ENCODE results near the gene H2BK1. TPM values are rescaled to one million over a fixed set of nuclear protein-coding genes. Genes with fewer than 3 reads are reported as not detected.

The H2BK1 gene
- total RNA-seq, 1 donor from 2014 or later = not detected

DNA sequence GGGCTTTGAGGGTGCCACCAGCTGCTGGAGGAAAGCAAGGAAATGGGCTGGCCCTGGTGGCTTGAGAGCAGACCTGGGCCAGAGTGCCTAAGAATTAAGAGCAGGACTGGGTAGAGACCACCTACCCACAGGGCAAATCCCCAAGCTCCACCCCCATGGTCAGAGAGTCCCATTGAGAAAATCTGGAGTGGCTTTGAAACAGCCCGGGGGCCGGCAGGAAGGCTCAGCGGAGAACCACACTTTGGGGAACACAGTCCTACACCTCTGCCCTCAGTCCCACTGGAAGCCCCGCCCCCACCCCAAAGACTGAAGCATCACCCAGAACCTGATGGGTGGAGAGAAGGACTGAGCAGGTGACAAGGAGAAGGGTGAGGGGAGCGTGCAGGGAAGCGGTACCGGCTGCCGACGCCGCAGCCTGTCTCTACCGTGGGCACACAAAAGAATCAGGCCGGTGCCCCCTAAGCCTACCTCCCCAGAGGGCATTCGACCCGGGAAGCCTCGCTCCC, 34.6 kb upstream of the H2BK1 start:
- TF ChIP-seq CTCF (IDR thresholded peaks at IDR 0.05; ENCODE audit: unreplicated experiment) = no peak
- Mint-ChIP-seq H3K36me3 (ENCODE audit: insufficient read depth) (peaks cover 1% of the 10 kb centered on the region), H3K27ac (no peak overlapping the region), H3K4me3 (ENCODE audit: low read depth) (peak overlapping the region; percentile 41), H3K27me3 (peaks cover 12% of the 10 kb centered on the region), H3K4me1 (ENCODE audit: low read depth) (peaks cover 15% of the 10 kb centered on the region), H3K9me3 (ENCODE audit: low read depth) (no peaks in the 10 kb centered on the region)
- DNase-seq (ENCODE audit: low spot score, unreplicated experiment) = no peak

DNA sequence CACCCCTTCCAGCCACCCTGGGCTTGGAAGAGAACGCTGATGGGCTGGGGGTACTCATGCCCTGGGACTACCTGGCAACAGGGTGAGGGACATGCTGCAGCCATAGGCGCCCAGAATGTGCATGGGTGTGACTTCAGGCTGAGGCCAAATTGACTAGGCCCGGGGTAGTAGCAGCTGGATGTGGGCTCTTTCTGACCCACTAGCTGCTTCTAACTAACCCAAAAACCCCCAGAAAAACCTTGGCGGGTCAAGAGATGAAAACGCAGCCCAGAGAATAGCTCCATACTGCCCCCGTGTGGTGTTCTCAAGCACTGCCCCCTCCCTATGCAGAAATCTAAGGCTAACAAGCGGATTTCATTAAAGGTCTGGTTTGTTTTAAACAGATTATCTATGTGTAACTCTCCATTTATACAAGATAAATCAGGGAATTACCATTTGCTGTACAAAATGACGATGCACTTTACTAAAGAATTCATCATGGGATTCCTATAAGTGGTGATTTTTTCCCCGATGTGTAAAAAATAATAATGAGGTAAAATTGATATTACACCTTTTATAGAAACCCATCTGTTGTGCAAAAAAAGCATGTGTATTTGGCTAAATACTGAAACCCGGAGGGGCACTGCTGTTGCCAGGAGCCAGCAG, 34.0 kb upstream of the H2BK1 start:
- Mint-ChIP-seq H3K4me3 (ENCODE audit: low read depth) (peak overlapping the region; percentile 41), H3K27me3 (peaks cover 12% of the 10 kb centered on the region), H3K27ac (no peak overlapping the region), H3K36me3 (ENCODE audit: insufficient read depth) (peaks cover 4% of the 10 kb centered on the region), H3K4me1 (ENCODE audit: low read depth) (peaks cover 12% of the 10 kb centered on the region), H3K9me3 (ENCODE audit: low read depth) (no peaks in the 10 kb centered on the region)
- TF ChIP-seq CTCF (IDR thresholded peaks at IDR 0.05; ENCODE audit: unreplicated experiment) = peak; percentile 81
- DNase-seq (ENCODE audit: low spot score, unreplicated experiment) = no peak

DNA sequence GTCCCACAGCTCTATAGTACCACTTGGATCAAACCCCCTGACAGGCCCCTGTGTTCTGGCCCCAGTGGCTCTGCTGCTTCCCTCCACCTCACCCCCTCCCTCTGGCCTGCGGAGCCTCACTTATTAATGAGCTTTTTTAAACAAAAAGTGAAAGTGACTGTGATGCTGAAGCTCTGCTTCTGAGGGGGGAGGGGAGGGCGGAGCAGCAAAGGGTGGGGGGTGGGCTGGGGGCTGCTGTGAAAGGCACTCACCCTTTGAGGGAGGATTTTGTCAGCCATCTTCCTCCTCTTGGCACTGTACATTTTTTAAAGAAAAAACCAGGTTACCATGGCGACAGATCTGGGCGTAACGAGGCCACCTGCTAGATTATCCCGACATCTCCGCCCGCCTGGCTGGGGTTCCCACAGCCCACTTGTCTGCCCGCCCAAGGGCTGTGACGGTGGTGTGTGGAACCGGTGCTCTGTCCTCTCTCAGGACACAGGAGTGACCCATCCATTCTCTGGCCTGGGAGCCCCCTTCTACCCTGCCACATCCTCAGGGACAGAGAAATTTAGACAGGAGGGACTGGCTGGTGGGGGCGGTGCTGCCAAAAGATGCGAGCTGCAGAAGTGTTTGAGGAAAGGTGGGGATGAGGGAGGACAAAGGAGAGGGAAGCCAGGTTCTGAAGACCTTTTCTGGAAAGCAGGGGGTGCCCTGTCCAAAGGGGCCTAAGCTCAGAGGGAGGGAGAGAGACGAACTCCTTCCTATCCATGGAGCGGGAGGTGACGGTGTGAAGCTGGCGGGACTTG, 33.3 kb upstream of the H2BK1 start:
- Mint-ChIP-seq H3K9me3 (ENCODE audit: low read depth) (no peaks in the 10 kb centered on the region), H3K4me3 (ENCODE audit: low read depth) (no peak overlapping the region), H3K36me3 (ENCODE audit: insufficient read depth) (peaks cover 4% of the 10 kb centered on the region), H3K27ac (no peak overlapping the region), H3K27me3 (peaks cover 12% of the 10 kb centered on the region), H3K4me1 (ENCODE audit: low read depth) (peaks cover 10% of the 10 kb centered on the region)
- no peak for TF ChIP-seq CTCF (IDR thresholded peaks at IDR 0.05; ENCODE audit: unreplicated experiment)
- no peak for DNase-seq (ENCODE audit: low spot score, unreplicated experiment)

GRCh38 chr7:151243045-151243349, 32.7 kb upstream of the H2BK1 start:
- DNase-seq (ENCODE audit: low spot score, unreplicated experiment) = no peak
- H3K27me3 Mint-ChIP-seq = peaks cover 12% of the 10 kb centered on the region
- H3K4me1 Mint-ChIP-seq (ENCODE audit: low read depth) = peaks cover 7% of the 10 kb centered on the region

More at GRCh38 chr7:151243045-151243349, 32.7 kb upstream of the H2BK1 start:
- H3K9me3 Mint-ChIP-seq (ENCODE audit: low read depth) = no peaks in the 10 kb centered on the region
- H3K36me3 Mint-ChIP-seq (ENCODE audit: insufficient read depth) = peaks cover 4% of the 10 kb centered on the region
- H3K4me3 Mint-ChIP-seq (ENCODE audit: low read depth) = no peak overlapping the region
- H3K27ac Mint-ChIP-seq = no peak overlapping the region
- no peak for TF ChIP-seq CTCF (IDR thresholded peaks at IDR 0.05; ENCODE audit: unreplicated experiment)

All from progenitor cell of endocrine pancreas (in vitro differentiated cells).